ENCODE data around the gene LPAR1. TPM values are rescaled to one million over a fixed set of nuclear protein-coding genes. Genes with fewer than 3 reads are reported as not detected.
"Not testable (repeated sequence)": the region's sequence is repeated elsewhere in the genome, so short reads cannot be mapped to it uniquely, and the experiment has no call there.

Gene LPAR1, protein sequence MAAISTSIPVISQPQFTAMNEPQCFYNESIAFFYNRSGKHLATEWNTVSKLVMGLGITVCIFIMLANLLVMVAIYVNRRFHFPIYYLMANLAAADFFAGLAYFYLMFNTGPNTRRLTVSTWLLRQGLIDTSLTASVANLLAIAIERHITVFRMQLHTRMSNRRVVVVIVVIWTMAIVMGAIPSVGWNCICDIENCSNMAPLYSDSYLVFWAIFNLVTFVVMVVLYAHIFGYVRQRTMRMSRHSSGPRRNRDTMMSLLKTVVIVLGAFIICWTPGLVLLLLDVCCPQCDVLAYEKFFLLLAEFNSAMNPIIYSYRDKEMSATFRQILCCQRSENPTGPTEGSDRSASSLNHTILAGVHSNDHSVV
- total RNA-seq (2014; rRNA removed; shearing (Covaris generic)) = 0.11 TPM in 1 of 2 replicates, not detected in the other
- polyA plus RNA-seq (2015; cell fraction: cytosol; rRNA removed) = 0.08 and 0.11 TPM in 2 replicates
- polyA plus RNA-seq (2015; cell fraction: nucleus; rRNA removed) = 0.11 and 0.16 TPM in 2 replicates

DNA sequence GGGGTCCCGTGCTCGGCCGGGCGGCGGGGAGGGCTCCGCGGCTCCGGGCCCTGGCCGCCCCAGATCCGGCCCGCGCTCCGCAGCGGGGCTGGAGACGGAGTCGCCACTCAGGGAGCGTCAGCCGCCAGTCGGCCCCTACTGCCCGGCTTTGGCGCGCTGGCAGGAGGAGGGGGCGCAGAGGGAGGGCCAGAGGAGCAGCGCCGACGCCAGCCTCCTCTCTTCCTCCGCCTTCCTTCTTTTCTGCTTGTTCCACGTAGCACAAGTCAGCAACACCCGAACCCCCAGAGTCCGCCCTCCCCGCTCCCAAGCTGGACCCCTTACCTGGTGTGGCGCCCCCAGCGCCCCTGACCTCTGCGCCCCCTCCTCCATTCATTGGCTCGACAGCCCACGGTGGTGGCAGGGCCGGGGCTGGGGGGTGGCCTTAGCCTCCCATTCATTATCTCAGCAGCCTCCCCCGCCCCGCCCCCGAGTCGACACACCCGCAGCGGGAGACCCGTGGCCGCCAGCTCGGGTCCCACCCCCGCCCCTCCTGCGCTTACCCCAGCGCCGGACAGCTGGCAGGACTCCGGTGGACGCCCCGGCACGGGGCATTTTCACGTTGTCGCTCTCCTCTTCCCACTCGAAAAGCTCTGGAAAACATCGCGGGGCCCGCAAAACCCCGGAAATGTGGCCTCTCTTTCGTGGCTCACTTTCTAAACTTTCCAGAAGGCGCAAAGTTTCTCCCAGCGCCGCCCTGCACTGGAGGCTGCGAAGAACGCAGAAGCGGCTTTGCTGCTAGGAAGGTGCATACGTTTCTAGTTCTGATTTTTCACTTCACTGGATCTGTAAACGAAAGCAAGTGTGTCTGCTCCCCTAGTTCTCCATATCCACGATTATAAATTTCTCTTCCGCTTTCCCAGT, at the start of gene LPAR1:
Gene LPAR1, minus strand, starts transcription at position 140 of the 900 bp plus-strand sequence. CDS start 66,353 bp downstream, outside the sequence.
- DNase-seq (ENCODE audit: low read depth, low spot score) = no peak
- in situ Hi-C loops (cut with HindIII; ENCODE audit: low pct_unique_long_range_greater_than_20kb, low sequenced_read_pairs) = no loop called here

DNA sequence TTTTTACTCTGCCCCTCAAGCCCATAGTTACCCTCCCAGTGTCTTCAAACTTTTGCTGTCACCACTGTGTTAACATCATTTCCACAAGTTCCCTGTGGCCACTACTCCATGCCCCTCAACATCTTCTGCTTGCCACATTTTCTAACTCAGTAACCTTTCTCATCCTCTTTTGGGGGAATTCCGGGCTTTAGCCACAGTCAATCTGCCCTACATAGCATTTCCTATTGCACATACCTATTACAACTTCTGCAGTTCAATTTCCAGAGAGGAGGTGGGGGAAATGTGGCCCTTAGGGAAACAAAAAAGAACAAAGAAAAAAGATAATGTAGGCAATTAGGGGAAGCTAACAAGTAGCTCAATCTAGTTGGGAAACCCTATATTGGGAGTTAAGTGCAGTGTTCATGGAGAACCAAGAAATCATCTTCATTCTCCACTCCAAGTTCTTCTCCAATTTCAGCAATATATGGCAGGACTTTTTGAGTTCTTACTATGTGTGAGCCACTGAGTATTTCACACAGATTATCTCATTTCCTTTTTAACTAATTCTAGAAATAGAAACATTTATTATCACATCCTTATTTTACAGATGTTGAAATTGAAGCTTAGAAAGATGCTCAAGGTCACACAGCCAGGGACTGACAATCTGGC, 40.2 kb upstream of the LPAR1 start:
- in situ Hi-C loops (cut with HindIII; ENCODE audit: low pct_unique_long_range_greater_than_20kb, low sequenced_read_pairs) = no loop called here
- no peak for DNase-seq (ENCODE audit: low read depth, low spot score)

DNA sequence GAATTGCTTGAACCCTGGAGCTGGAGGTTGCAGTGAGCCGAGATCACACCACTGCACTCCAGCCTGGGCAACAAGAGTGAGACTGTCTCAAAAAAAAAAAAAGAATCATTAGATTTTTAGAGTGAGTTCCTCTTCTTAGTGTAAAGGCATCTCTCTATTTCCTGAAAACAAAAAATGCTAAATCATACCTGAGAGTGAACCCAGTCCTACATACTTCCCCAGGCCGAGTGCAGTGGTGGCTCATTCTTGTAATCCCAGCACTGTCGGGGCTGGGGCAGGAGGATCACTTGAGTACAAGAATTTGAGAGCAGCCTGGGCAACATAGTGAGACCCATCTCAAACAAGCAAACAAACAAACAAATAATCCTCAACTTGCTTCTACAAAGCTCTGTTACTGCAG, 38.2 kb upstream of the LPAR1 start:
- in situ Hi-C loops (cut with HindIII; ENCODE audit: low pct_unique_long_range_greater_than_20kb, low sequenced_read_pairs) = no loop called here
- no peak for DNase-seq (ENCODE audit: low read depth, low spot score)

DNA sequence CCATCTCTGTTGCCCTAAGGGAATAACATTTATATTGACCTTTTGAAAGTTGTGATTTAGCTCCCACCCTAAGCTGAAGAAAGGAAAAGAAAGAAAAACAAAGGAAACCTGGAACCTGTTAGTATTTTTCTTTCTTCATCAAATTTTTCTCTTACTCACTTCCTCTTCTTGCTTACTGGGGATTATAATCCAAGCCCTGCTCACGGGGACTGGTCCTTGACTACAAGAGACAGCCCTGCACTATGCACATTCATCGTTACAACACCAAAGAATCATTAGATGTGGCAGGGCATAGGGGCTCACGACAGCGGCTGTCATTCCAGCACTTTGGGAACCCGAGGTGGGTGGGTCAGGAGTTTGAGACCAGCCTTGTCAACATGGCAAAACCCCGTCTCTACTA, 37.8 kb upstream of the LPAR1 start:
- no peak for DNase-seq (ENCODE audit: low read depth, low spot score)
- in situ Hi-C loops (cut with HindIII; ENCODE audit: low pct_unique_long_range_greater_than_20kb, low sequenced_read_pairs) = no loop called here

DNA sequence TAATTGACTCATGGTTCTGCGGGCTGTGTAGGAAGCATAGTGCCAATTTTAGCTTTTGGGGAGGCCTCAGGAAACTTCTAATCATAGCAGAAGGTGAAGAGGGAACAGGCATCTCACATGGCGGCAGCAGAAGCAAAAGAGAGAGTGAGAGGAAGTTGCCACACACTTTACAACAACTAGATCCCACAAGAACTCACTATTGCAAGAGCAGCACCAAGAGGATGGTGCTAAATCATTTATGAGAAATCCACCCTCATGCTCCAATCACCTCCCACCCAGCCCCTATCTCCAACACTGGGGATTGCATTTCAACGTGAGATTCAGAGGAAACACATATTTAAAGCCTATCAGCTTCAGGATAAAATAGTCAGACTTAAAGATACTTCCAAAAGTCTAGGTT, 36.1 kb upstream of the LPAR1 start:
- no peak for DNase-seq (ENCODE audit: low read depth, low spot score)
- in situ Hi-C loops (cut with HindIII; ENCODE audit: low pct_unique_long_range_greater_than_20kb, low sequenced_read_pairs) = no loop called here

DNA sequence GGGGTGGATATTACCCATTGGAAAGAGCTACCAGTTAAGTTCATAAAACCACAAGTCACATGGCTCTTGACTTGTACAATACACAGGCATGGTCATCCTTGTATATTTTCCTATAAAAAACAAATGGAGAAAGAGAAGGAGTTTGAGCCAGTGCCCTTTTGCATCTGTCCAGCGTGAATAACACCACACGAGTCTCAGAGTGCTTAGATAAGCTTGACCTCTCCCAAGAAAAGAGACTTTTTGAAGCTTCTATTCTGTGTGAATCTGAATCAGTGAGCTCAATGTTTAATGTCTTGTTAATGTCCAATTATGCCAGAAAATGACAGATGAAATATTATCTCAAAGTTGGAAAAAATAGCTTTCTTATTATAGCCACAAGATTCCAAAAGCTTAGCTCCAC, 30.9 kb upstream of the LPAR1 start:
- DNase-seq (ENCODE audit: low read depth, low spot score) = no peak
- in situ Hi-C loops (cut with HindIII; ENCODE audit: low pct_unique_long_range_greater_than_20kb, low sequenced_read_pairs) = no loop called here

DNA sequence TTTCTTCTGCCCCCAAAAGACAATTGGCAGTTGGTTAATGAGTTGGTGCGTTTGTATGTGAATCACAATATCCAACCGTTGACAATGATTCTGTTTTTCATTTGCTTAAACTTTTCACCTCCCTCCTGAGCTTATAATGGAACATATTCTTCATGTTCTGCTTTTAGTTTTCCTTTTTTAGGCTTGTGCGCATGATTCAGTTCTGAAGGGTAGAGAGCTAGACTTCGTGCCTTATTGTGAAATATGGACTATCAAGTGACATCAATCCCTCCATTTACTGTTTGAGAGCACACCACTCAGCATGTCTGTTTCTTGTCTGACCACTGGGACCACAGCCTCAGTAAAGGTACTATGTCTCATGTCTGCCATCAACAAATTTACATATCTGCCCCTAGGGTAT, 30.5 kb upstream of the LPAR1 start:
- in situ Hi-C loops (cut with HindIII; ENCODE audit: low pct_unique_long_range_greater_than_20kb, low sequenced_read_pairs) = no loop called here
- DNase-seq (ENCODE audit: low read depth, low spot score) = no peak

DNA sequence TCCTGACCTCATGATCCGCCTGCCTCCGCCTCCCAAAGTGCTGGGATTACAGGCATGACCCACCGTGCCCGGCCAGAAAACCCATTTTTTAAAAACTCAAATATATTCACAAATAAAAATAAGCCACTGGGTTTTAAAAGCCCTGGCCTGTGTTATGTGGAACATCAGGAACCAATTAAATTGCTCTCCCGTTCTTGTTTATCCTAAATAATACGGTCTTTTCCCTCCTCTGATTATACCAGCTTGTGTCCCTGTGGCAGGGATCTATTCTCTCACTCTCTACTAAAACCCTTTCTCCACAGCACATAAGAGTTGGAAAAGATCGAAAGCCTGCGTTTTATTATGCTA, 30.1 kb upstream of the LPAR1 start:
- in situ Hi-C loops (cut with HindIII; ENCODE audit: low pct_unique_long_range_greater_than_20kb, low sequenced_read_pairs) = no loop called here
- DNase-seq (ENCODE audit: low read depth, low spot score) = no peak

DNA sequence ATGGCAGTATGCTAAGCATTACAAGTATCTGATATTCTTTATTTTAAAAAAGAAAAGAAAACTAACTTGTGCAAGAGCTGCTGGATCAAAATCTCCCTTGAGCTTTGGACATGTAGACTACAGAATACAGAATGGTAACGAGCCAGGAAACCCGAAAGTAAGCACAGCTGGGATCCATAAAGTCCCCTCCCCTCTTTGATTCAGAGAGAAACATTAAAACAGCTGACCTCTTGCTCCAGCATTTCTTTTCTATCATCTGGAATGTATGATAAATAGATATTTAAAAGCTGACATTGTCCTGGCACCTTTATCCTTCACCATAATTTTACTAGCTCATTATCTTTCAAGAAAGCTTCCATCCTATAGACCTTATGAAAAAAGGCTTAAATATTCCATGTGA, 28.2 kb upstream of the LPAR1 start:
- in situ Hi-C loops (cut with HindIII; ENCODE audit: low pct_unique_long_range_greater_than_20kb, low sequenced_read_pairs) = no loop called here
- DNase-seq (ENCODE audit: low read depth, low spot score) = no peak

DNA sequence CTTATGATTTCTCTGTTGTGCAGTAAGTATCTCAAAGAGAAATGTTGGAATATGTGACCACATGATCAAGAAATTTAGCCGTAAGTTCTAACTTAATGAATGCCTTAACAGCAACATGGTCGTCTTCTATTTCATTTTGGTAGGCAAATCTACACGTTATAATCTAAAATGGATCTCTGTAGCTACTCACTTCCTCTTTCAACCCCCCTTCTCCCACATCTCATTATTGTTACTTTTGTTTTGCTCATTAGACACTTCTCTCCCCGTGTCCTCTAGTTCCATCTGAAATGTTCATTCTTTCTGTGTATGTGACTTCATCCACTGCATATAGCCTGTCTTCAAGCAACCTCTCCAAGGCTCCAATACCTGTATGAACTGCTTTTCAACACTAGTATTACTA, 27.1 kb upstream of the LPAR1 start:
- in situ Hi-C loops (cut with HindIII; ENCODE audit: low pct_unique_long_range_greater_than_20kb, low sequenced_read_pairs) = no loop called here
- DNase-seq (ENCODE audit: low read depth, low spot score) = no peak

DNA sequence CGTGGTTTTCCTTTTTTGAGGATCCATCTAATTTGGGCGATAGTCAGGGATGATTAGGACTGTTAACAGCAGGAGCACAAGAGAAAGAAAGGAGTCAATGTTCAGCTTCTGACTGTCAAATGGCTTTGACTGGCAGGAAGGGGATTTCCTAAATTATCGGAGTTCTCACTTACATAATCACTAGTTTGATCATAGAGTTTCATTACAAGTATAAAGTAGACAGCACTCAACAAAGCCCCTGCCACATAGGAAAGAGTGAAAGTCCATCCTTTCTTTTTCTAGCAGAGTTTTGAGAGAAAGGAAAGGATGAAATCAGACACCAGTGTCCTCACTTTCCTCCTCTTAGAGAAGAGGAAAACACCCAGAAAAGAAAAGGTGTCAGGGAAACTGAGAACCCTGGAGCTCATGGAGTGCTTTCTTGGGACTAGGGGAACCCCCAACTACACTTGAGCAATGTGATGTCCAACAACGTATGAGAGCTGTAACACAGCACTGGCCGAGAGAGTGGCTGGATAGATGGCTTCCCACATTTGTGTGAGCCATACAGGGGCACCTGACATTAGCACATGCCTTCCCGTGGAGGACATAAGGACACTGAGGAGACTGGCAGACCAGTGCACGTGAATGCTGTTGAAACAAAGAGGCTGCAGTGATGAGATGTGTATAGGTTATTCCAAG, 26.0 kb upstream of the LPAR1 start:
- in situ Hi-C loops (cut with HindIII; ENCODE audit: low pct_unique_long_range_greater_than_20kb, low sequenced_read_pairs) = no loop called here
- no peak for DNase-seq (ENCODE audit: low read depth, low spot score)

DNA sequence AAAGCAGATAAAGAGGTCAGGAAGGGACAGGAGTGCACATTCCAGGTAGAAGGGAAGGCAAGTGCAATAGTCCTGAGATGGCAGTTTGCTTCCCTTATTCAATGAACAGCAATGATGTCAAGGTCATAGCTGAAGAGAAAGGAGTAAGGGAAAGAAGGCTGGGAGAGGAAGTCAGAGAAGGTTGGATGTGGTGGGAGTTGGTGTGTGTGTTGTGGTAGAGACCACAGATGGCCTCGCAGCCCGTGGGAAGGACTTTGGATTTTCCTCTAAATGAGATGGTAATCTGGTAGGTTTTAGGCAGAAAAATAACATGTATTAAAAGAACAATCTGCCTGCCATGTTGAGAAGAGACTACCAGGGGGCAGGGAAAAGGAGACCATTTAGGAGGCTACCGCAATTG, 25.1 kb upstream of the LPAR1 start:
- no peak for DNase-seq (ENCODE audit: low read depth, low spot score)
- in situ Hi-C loops (cut with HindIII; ENCODE audit: low pct_unique_long_range_greater_than_20kb, low sequenced_read_pairs) = no loop called here

DNA sequence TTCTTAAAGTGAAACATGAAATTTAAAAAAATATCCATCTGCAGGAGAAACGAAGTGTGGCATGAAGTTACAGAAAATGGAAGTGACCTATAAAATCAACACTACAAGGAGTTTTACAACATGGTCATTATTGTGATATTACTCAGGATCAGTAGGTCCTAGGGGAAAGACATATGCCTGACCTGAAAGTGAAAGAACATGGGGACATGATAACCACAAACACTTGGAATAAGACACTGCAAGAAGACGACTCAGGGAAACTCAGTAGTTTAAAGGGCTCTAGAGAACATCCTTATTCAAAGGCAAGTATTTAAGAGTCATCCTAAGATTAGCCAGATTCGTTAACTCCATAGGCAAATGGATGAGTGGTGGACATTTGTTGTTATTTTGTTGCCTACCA, 19.9 kb upstream of the LPAR1 start:
- in situ Hi-C loops (cut with HindIII; ENCODE audit: low pct_unique_long_range_greater_than_20kb, low sequenced_read_pairs) = no loop called here
- DNase-seq (ENCODE audit: low read depth, low spot score) = no peak

DNA sequence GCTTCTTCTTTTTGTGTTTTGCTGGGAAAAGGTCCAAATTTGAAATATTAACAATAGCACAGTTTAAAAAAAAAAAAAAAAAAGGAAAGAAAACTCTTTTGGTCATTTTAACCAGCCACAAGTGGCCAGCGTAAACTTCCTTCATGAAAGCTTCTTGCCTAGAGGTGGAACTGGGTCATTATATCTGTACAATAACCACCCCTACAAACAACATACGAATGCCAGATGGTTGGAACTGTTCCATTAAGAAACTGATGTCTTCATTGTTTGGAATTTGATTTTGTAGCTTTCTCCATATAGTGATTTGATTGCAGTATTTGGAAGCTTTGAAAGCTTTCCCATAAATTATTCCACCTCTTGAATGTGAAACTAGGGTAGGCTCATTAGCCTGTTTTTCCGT, 18.3 kb upstream of the LPAR1 start:
- DNase-seq (ENCODE audit: low read depth, low spot score) = no peak
- in situ Hi-C loops (cut with HindIII; ENCODE audit: low pct_unique_long_range_greater_than_20kb, low sequenced_read_pairs) = no loop called here

DNA sequence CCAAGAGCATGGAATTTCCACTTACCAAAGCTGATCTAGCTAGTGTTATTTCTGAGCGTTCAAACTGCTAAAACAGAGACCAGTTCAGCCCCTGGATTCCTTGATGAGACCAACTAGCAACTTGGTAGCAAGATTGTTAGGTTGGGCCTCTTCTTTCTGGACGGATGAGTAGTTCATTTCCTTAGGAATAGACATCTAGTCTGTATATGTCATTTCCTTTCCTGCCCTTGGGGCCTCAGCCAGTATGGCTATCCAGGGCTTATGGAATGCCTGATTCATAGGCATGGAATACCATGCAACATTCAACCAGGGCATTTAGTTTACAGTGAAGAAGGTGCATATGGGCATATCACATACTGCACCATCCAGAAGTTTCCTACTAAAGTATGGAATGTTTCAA, 14.5 kb upstream of the LPAR1 start:
- no peak for DNase-seq (ENCODE audit: low read depth, low spot score)
- in situ Hi-C loops (cut with HindIII; ENCODE audit: low pct_unique_long_range_greater_than_20kb, low sequenced_read_pairs) = no loop called here

DNA sequence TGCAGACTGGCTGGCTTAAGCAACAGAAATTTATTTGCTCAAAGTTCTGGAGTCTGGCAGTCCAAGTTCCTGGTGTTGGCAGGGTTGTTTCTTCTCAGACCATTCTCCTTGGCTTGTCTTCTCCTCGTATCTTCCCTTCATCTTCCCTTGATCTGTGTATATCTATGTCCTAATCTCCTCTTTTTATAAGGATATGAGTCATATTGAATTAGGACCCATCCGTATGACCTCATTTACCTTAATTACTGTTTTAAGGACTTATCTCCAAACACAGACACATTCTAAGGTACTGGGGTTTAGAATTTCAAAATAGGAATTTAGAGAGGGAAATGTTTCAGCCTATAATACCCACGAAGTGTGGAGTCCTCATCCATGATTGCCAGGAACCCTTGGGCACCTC, 13.1 kb upstream of the LPAR1 start:
- no peak for DNase-seq (ENCODE audit: low read depth, low spot score)
- in situ Hi-C loops (cut with HindIII; ENCODE audit: low pct_unique_long_range_greater_than_20kb, low sequenced_read_pairs) = no loop called here

DNA sequence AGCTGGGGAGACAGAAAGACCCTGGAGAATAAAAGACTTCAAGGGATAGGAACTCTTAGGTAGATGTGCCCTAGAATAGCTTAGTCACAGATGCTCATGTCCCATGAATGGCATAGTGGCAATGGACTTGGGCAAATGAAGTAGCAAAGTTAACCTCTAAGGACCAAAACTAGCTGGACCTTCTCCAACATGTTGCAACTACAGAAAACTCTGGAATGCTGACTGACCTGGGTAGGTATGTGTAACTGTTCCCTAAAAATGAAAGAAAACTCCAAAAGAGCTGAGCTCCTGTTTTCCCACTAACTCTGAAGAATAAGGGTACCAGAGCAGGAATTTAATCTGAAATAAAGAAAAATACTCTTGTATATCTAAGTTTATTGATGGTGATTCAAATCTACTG, 12.5 kb upstream of the LPAR1 start:
- no peak for DNase-seq (ENCODE audit: low read depth, low spot score)
- in situ Hi-C loops (cut with HindIII; ENCODE audit: low pct_unique_long_range_greater_than_20kb, low sequenced_read_pairs) = no loop called here

DNA sequence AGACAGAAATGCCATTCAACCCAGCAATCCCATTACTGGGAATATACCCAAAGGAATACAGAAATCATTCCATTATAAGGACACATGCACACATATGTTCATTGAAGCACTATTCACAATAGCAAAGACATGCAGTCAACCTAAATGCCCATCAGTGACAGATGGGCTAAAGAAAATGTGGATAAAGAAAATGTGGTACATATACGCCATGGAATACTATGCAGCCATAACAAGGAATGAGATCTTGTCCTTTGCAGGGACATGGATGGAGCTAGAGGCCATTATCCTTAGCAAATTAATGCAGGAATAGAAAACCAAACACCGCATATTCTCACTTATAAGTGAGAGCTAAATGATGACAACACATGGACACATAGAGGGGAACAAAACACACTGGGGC, 9.0 kb upstream of the LPAR1 start:
- in situ Hi-C loops (cut with HindIII; ENCODE audit: low pct_unique_long_range_greater_than_20kb, low sequenced_read_pairs); DNase-seq (ENCODE audit: low read depth, low spot score): not testable (repeated sequence)

All from SK-MEL-5 (cell line).